GM18499 (cell line): ENCODE data around the gene RSBN1L.
"Not testable (repeated sequence)": the region's sequence is repeated elsewhere in the genome, so short reads cannot be mapped to it uniquely, and the experiment has no call there.

Experiments used
- ATAC-seq: cut with Tn5 transposase; IDR thresholded peaks from one replicate; pipeline ENCODE4 v1.9.1; 2021; ENCODE audit warnings: moderate number of reproducible peaks; ENCODE audit not compliant: insufficient read depth, unreplicated experiment

RSBN1L gene

GRCh38 chr7:77687100-77687746 lies 9.0 kb upstream of the RSBN1L start:
- no peak for ATAC-seq

- no peak for ATAC-seq
These were observed 8.5 kb upstream of the RSBN1L start for GRCh38 chr7:77687747-77688144.

DNA sequence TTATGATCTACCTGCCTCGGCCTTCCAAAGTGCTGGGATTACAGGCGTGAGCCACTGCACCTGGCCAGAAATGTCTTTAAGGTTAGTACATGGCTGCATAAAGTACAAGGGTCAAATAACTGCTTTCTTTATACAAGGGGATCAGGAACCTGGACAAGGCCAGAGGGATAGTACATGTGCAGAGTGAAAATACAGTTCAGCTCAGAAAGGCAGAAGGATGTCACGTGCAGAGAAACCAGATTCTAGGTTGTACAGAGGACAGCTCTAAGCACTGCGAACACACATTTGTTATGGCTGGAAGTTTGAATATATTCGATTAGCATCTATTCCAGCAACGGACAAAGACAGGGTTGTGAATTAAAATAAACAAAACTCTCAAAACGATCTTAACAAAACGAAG lies 6.0 kb upstream of the RSBN1L start:
- ATAC-seq, result no peak

GRCh38 chr7:77691892-77692491 lies 4.3 kb upstream of the RSBN1L start:
- no peak for ATAC-seq

- no peak for ATAC-seq
These were observed 2.3 kb upstream of the RSBN1L start for GRCh38 chr7:77693830-77694583.

- no peak for ATAC-seq
These were observed 630 bp downstream of the RSBN1L start for GRCh38 chr7:77696643-77697534.

GRCh38 chr7:77697535-77697831 lies 1.2 kb downstream of the RSBN1L start:
- ATAC-seq, result no peak

DNA sequence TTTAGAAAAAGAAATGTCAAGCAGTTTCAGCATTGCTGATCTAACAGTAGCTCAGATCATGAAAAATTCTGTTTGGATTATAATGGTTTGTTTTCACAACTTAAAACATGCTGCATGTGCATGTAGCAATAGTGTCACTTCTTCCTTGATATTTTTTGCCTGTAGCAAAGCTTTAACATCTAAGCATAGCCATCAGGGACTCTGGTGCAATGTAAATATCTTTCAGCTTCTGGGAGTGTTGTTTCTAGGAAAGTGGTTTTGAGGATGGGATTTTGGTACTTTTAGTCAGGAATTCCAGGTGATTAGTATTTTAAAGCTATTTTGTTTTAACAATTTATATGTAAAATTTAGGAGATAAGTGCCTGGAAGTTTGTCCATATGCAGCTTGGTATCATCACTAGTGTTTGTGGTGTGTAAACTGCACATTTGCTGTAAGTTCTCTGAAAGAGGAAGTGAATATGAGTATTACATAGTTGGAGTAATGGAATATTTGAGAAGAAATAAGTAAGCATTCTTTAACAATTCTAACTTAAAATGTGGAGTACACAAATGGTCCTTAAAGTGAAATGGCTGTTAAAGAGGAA lies 1.9 kb downstream of the RSBN1L start:
- no peak for ATAC-seq

GRCh38 chr7:77699056-77699455 lies 2.8 kb downstream of the RSBN1L start:
- ATAC-seq, result peak; percentile 44

DNA sequence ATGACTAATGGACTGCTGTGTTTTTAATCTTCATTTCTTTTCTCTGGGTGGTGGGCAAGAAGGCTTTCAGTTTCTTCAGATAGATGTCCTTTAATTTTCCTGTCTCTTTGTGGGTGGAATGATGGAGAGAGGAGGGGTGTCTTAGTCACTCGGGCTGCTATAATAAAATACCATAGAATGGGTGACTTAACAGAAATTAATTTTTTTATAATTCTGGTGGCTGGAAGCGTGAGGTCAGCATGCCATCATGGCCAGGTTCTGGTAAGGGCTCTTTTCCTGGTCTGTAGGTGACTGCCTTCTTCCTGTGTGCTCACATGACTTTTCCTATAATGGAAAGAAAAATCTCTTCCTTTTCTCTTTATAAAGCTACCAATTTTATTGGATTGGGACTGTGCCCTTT lies 6.3 kb downstream of the RSBN1L start:
- no peak for ATAC-seq

DNA sequence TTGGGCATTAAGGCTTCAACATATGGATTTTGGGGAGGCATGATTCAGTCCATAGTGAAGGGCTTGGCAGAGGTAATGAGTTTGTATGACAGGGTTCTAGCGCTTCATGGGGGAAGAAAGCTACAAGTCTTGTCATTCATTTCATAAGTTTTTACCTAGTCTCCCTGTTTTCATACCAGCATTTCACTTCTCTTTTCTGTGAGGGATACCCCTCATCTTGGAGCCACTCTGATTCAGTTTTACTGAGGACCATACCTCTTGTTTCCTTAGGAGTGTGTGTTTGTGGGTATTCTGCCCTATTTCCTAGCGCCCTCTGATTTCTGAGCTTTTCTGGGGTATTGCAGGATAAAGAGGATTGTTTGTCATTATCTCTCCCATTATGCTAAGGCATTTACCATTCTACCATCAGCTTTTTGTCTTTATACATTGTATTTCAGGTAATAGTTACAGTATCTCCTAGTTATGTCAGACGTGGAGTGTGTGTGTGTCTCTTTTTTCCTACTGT lies 6.8 kb downstream of the RSBN1L start:
- no peak for ATAC-seq

DNA sequence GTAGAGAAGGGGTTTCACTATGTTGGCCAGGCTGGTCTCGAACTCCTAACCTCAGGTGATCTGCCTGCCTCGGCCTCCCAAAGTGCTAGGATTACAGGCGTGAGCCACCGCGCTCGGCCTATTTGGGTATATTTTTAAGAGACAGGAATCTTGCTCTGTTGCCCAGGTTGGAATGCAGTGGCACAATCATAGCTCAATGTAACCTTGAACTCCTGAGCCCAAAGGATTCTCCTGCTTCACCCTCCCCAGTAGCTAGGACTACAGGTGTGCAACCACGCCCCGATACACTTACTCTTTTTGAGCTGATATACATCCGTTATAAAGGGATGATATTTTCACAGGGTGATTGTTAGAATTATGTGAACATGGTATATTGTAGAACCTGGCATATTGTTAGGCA lies 7.4 kb downstream of the RSBN1L start:
- not testable (repeated sequence) for ATAC-seq

DNA sequence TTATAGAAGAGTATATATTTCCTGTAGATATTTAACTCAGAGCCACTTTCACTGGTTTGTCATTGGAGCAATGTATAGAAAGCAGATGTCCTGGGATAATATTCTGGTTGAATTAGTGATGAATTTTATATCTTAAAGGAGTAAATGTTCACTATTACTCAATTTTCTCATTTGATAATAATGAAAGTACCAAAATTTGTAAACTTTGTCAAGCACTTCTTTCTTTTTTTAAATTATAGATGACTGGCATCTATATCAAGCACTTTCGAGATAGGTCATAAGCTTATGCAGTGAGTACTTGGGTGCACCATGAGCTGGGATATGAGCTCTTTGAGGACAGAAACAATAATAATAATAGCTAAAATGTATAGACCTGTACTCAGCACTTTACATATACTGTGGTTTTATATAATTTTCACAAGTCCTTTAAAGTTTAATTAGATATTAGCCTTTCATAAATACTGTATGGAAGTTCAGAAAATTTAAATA lies 11.3 kb downstream of the RSBN1L start:
- ATAC-seq, result no peak

DNA sequence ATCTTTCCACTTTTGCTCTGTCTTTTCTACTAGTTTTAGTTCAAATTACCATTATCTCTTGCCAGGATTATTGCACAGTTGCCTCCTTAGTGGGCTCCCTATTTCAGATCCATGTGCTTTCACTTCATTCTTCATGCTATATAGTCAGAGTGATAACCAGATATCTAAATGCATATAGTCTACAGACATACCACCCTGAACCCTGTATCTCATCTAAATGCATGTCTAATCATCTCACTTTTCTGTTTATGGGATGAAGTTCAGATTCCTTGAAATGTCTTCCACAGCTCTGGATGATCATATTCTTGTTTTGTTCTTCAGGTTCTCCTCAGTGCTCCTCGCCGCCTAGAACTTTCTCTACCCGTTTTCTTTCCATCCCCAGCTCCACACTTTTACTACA lies 13.8 kb downstream of the RSBN1L start:
- ATAC-seq, result no peak

- no peak for ATAC-seq
These were observed 14.6 kb downstream of the RSBN1L start for GRCh38 chr7:77710861-77711260.

GRCh38 chr7:77714195-77714594 lies 17.9 kb downstream of the RSBN1L start:
- ATAC-seq, result no peak

GRCh38 chr7:77714931-77715330 lies 18.7 kb downstream of the RSBN1L start:
- not testable (repeated sequence) for ATAC-seq

- ATAC-seq, result no peak
These were observed 20.5 kb downstream of the RSBN1L start for GRCh38 chr7:77716804-77717203.

- ATAC-seq, result not testable (repeated sequence)
These were observed 21.3 kb downstream of the RSBN1L start for GRCh38 chr7:77717566-77717965.

- no peak for ATAC-seq
These were observed 31.3 kb downstream of the RSBN1L start for GRCh38 chr7:77727527-77727926.
